HG03135 (cell line): Measurements from ENCODE around the gene XRCC4.
"Not testable (repeated sequence)": the region's sequence is repeated elsewhere in the genome, so short reads cannot be mapped to it uniquely, and the experiment has no call there.

Experiments
- ATAC-seq: cut with Tn5 transposase; IDR thresholded peaks from one replicate; pipeline ENCODE4 v1.9.1; 2021; ENCODE audit warnings: mild to moderate bottlenecking, moderate library complexity; ENCODE audit not compliant: unreplicated experiment

Gene XRCC4

GRCh38 chr5:83337453-83338035 lies 260.2 kb downstream of the XRCC4 start:
- ATAC-seq = no peak

GRCh38 chr5:83340511-83340918 lies 263.2 kb downstream of the XRCC4 start:
- ATAC-seq = no peak

GRCh38 chr5:83341815-83342334 lies 264.5 kb downstream of the XRCC4 start:
- ATAC-seq = no peak

- no peak for ATAC-seq
Observed at GRCh38 chr5:83342465-83342864, 265.1 kb downstream of the XRCC4 start.

GRCh38 chr5:83343299-83343698 lies 266.0 kb downstream of the XRCC4 start:
- no peak for ATAC-seq

- no peak for ATAC-seq
Observed at GRCh38 chr5:83345423-83345822, 268.1 kb downstream of the XRCC4 start.

- ATAC-seq = no peak
Observed at GRCh38 chr5:83348281-83348780, 271.0 kb downstream of the XRCC4 start.

GRCh38 chr5:83353231-83353630 lies 275.9 kb downstream of the XRCC4 start:
- no peak for ATAC-seq

GRCh38 chr5:83353774-83354173 lies 276.4 kb downstream of the XRCC4 start:
- no peak for ATAC-seq

- ATAC-seq = no peak
Observed at GRCh38 chr5:83354958-83355357, 277.6 kb downstream of the XRCC4 start.

- ATAC-seq = not testable (repeated sequence)
Observed at GRCh38 chr5:83355482-83356014, 278.2 kb downstream of the XRCC4 start.

GRCh38 chr5:83357621-83358231 lies 280.4 kb downstream of the XRCC4 start:
- ATAC-seq = no peak

GRCh38 chr5:83360573-83360972 lies 283.2 kb downstream of the XRCC4 start:
- ATAC-seq = no peak

GRCh38 chr5:83362526-83362925 lies 285.2 kb downstream of the XRCC4 start:
- ATAC-seq = no peak

GRCh38 chr5:83363111-83363885 lies 286.0 kb downstream of the XRCC4 start:
- no peak for ATAC-seq

GRCh38 chr5:83363886-83364275 lies 286.5 kb downstream of the XRCC4 start:
- ATAC-seq = no peak

GRCh38 chr5:83364312-83365299 lies 287.3 kb downstream of the XRCC4 start:
- peak; percentile 43 for ATAC-seq

GRCh38 chr5:83368319-83368718 lies 291.0 kb downstream of the XRCC4 start:
- no peak for ATAC-seq

GRCh38 chr5:83368835-83369234 lies 291.5 kb downstream of the XRCC4 start:
- ATAC-seq = no peak

- ATAC-seq = no peak
Observed at GRCh38 chr5:83370957-83371356, 293.6 kb downstream of the XRCC4 start.
